ENCODE data around the gene ETFA.

Gene ETFA

GRCh38 chr15:76209523-76209922, 101.7 kb downstream of the ETFA start:
- no peak for DNase-seq

GRCh38 chr15:76208786-76209424, 102.4 kb downstream of the ETFA start:
- DNase-seq: no peak

GRCh38 chr15:76208084-76208785, 103.0 kb downstream of the ETFA start:
- DNase-seq: no peak

GRCh38 chr15:76206325-76206976, 104.8 kb downstream of the ETFA start:
- peak; percentile 17 for DNase-seq

- DNase-seq: no peak
These were observed 106.3 kb downstream of the ETFA start for GRCh38 chr15:76204916-76205460.

GRCh38 chr15:76204109-76204845, 107.0 kb downstream of the ETFA start:
- no peak for DNase-seq

- DNase-seq: no peak
These were observed 107.7 kb downstream of the ETFA start for GRCh38 chr15:76203346-76204108.

GRCh38 chr15:76201536-76202255, 109.6 kb downstream of the ETFA start:
- DNase-seq: no peak

GRCh38 chr15:76200641-76201105, 110.6 kb downstream of the ETFA start:
- no peak for DNase-seq

- DNase-seq: no peak
These were observed 111.2 kb downstream of the ETFA start for GRCh38 chr15:76200083-76200465.

- no peak for DNase-seq
These were observed 111.9 kb downstream of the ETFA start for GRCh38 chr15:76199106-76200082.

GRCh38 chr15:76198456-76199105, 112.7 kb downstream of the ETFA start:
- DNase-seq: no peak

- DNase-seq: no peak
These were observed 113.4 kb downstream of the ETFA start for GRCh38 chr15:76197703-76198455.

- no peak for DNase-seq
These were observed 114.7 kb downstream of the ETFA start for GRCh38 chr15:76196269-76197231.

- DNase-seq: no peak
These were observed 115.6 kb downstream of the ETFA start for GRCh38 chr15:76195506-76196268.

- no peak for DNase-seq
These were observed 117.3 kb downstream of the ETFA start for GRCh38 chr15:76193934-76194333.

- DNase-seq: no peak
These were observed 118.6 kb downstream of the ETFA start for GRCh38 chr15:76192715-76193114.
